Measurements from ENCODE around the gene DAO.

DAO gene

GRCh38 chr12:108907839-108908351 is 28.0 kb downstream of the DAO start:
- Histone ChIP-seq H3K36me3 (ENCODE audit: insufficient read depth, low read depth, low read length) (no peaks in the 10 kb centered on the region), H3K4me3 (ENCODE audit: low read length) (no peak overlapping the region), H3K9ac (ENCODE audit: low read depth, low read length) (no peak overlapping the region), H3K9me3 (ENCODE audit: insufficient read depth, low read depth, low read length) (no peaks in the 10 kb centered on the region), H3K27me3 (ENCODE audit: insufficient read depth, low read length) (no peaks in the 10 kb centered on the region), H3K27ac (ENCODE audit: low read length) (no peak overlapping the region), H3K4me1 (ENCODE audit: insufficient read depth, low read length) (peaks cover 4% of the 10 kb centered on the region; the same call in 1 of the 2 replicates)

GRCh38 chr12:108910336-108910735 is 30.4 kb downstream of the DAO start:
- no peaks in the 10 kb centered on the region for H3K36me3 ChIP-seq (ENCODE audit: insufficient read depth, low read depth, low read length)
- H3K9me3 ChIP-seq (ENCODE audit: insufficient read depth, low read depth, low read length) = no peaks in the 10 kb centered on the region
- H3K27me3 ChIP-seq (ENCODE audit: insufficient read depth, low read length) = no peaks in the 10 kb centered on the region
- peaks cover 4% of the 10 kb centered on the region; the same call in 1 of the 2 replicates for H3K4me1 ChIP-seq (ENCODE audit: insufficient read depth, low read length)
- H3K9ac ChIP-seq (ENCODE audit: low read depth, low read length) = no peak overlapping the region
- no peak overlapping the region for H3K4me3 ChIP-seq (ENCODE audit: low read length)
- H3K27ac ChIP-seq (ENCODE audit: low read length) = no peak overlapping the region

GRCh38 chr12:108911915-108912314 is 32.0 kb downstream of the DAO start:
- Histone ChIP-seq H3K4me3 (ENCODE audit: low read length) (no peak overlapping the region), H3K9me3 (ENCODE audit: insufficient read depth, low read depth, low read length) (no peaks in the 10 kb centered on the region), H3K27ac (ENCODE audit: low read length) (no peak overlapping the region), H3K27me3 (ENCODE audit: insufficient read depth, low read length) (no peaks in the 10 kb centered on the region), H3K9ac (ENCODE audit: low read depth, low read length) (no peak overlapping the region), H3K36me3 (ENCODE audit: insufficient read depth, low read depth, low read length) (no peaks in the 10 kb centered on the region), H3K4me1 (ENCODE audit: insufficient read depth, low read length) (peaks cover 4% of the 10 kb centered on the region; the same call in 1 of the 2 replicates)

- no peaks in the 10 kb centered on the region for H3K9me3 ChIP-seq (ENCODE audit: insufficient read depth, low read depth, low read length)
- H3K27me3 ChIP-seq (ENCODE audit: insufficient read depth, low read length) = no peaks in the 10 kb centered on the region
- no peaks in the 10 kb centered on the region for H3K36me3 ChIP-seq (ENCODE audit: insufficient read depth, low read depth, low read length)
- no peak overlapping the region for H3K9ac ChIP-seq (ENCODE audit: low read depth, low read length)
- peaks cover 4% of the 10 kb centered on the region; the same call in 1 of the 2 replicates for H3K4me1 ChIP-seq (ENCODE audit: insufficient read depth, low read length)
- no peak overlapping the region for H3K27ac ChIP-seq (ENCODE audit: low read length)
- H3K4me3 ChIP-seq (ENCODE audit: low read length) = no peak overlapping the region
These were observed 32.5 kb downstream of the DAO start for GRCh38 chr12:108912361-108912760.

DNA sequence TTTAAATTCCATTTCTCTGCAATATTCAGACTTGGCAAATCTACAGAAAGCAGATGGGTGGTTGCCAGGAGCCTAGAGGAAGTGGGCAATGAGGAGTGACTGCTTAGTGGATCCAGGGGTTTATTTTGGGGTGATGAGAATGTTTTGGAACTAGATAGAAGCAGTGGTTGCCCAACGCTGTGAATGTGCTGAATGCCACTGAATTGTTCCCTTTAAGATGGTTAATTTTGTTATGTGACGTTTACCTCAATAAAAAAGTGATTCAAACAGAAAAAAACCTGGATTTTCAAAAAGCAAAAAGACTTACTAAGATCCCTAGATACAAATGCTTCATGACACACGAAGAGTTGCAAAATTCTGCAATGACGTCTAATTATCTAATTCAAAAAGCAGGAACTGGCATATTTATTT is 34.2 kb downstream of the DAO start:
- H3K27ac ChIP-seq (ENCODE audit: low read length) = no peak overlapping the region
- H3K9me3 ChIP-seq (ENCODE audit: insufficient read depth, low read depth, low read length) = no peaks in the 10 kb centered on the region
- peaks cover 4% of the 10 kb centered on the region; the same call in 1 of the 2 replicates for H3K4me1 ChIP-seq (ENCODE audit: insufficient read depth, low read length)
- H3K27me3 ChIP-seq (ENCODE audit: insufficient read depth, low read length) = no peaks in the 10 kb centered on the region
- H3K36me3 ChIP-seq (ENCODE audit: insufficient read depth, low read depth, low read length) = no peaks in the 10 kb centered on the region
- H3K9ac ChIP-seq (ENCODE audit: low read depth, low read length) = no peak overlapping the region
- no peak overlapping the region for H3K4me3 ChIP-seq (ENCODE audit: low read length)

- no peak overlapping the region for H3K4me3 ChIP-seq (ENCODE audit: low read length)
- H3K36me3 ChIP-seq (ENCODE audit: insufficient read depth, low read depth, low read length) = no peaks in the 10 kb centered on the region
- peaks cover 3% of the 10 kb centered on the region; the same call in 1 of the 2 replicates for H3K4me1 ChIP-seq (ENCODE audit: insufficient read depth, low read length)
- no peak overlapping the region for H3K9ac ChIP-seq (ENCODE audit: low read depth, low read length)
- H3K27me3 ChIP-seq (ENCODE audit: insufficient read depth, low read length) = no peaks in the 10 kb centered on the region
- no peak overlapping the region for H3K27ac ChIP-seq (ENCODE audit: low read length)
- H3K9me3 ChIP-seq (ENCODE audit: insufficient read depth, low read depth, low read length) = no peaks in the 10 kb centered on the region
These were observed 35.8 kb downstream of the DAO start for GRCh38 chr12:108915632-108916133.

- no peak overlapping the region for H3K9ac ChIP-seq (ENCODE audit: low read depth, low read length)
- H3K36me3 ChIP-seq (ENCODE audit: insufficient read depth, low read depth, low read length) = no peaks in the 10 kb centered on the region
- H3K4me3 ChIP-seq (ENCODE audit: low read length) = no peak overlapping the region
- no peaks in the 10 kb centered on the region for H3K27me3 ChIP-seq (ENCODE audit: insufficient read depth, low read length)
- no peaks in the 10 kb centered on the region for H3K4me1 ChIP-seq (ENCODE audit: insufficient read depth, low read length)
- no peak overlapping the region for H3K27ac ChIP-seq (ENCODE audit: low read length)
- H3K9me3 ChIP-seq (ENCODE audit: insufficient read depth, low read depth, low read length) = no peaks in the 10 kb centered on the region
These were observed 36.4 kb downstream of the DAO start for GRCh38 chr12:108916336-108916735.

GRCh38 chr12:108918206-108918605 is 38.3 kb downstream of the DAO start:
- Histone ChIP-seq H3K4me1 (ENCODE audit: insufficient read depth, low read length) (no peaks in the 10 kb centered on the region), H3K9ac (ENCODE audit: low read depth, low read length) (no peak overlapping the region), H3K27me3 (ENCODE audit: insufficient read depth, low read length) (no peaks in the 10 kb centered on the region; the same call in 1 of the 2 replicates), H3K4me3 (ENCODE audit: low read length) (no peak overlapping the region), H3K27ac (ENCODE audit: low read length) (no peak overlapping the region), H3K9me3 (ENCODE audit: insufficient read depth, low read depth, low read length) (no peaks in the 10 kb centered on the region), H3K36me3 (ENCODE audit: insufficient read depth, low read depth, low read length) (no peaks in the 10 kb centered on the region)

- Histone ChIP-seq H3K36me3 (ENCODE audit: insufficient read depth, low read depth, low read length) (no peaks in the 10 kb centered on the region), H3K27ac (ENCODE audit: low read length) (no peak overlapping the region), H3K9ac (ENCODE audit: low read depth, low read length) (no peak overlapping the region), H3K4me3 (ENCODE audit: low read length) (no peak overlapping the region), H3K9me3 (ENCODE audit: insufficient read depth, low read depth, low read length) (no peaks in the 10 kb centered on the region), H3K4me1 (ENCODE audit: insufficient read depth, low read length) (no peaks in the 10 kb centered on the region), H3K27me3 (ENCODE audit: insufficient read depth, low read length) (no peaks in the 10 kb centered on the region; the same call in 1 of the 2 replicates)
These were observed 39.2 kb downstream of the DAO start for GRCh38 chr12:108918960-108919642.

DNA sequence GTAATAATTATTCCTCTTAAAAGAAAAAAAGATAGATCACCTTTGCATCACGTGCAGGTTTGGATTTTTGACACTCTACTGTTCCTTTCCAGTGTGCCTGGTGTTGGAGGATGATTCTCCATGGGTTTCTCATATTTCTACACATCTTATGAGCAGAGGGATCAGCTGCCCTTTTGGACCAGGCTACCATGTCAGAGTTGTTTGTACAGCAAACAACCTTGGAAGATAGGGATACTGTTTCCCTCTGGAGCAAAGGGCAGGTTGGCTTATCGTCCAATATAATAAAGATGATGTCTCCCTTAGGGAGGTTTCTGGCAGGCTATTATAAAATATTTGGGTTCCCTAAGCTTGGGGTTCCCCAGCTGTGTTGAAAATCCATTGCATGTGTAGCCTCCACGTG is 42.1 kb downstream of the DAO start:
- H3K27ac ChIP-seq (ENCODE audit: low read length) = no peak overlapping the region
- no peaks in the 10 kb centered on the region for H3K9me3 ChIP-seq (ENCODE audit: insufficient read depth, low read depth, low read length)
- H3K27me3 ChIP-seq (ENCODE audit: insufficient read depth, low read length) = no peaks in the 10 kb centered on the region; the same call in 1 of the 2 replicates
- H3K9ac ChIP-seq (ENCODE audit: low read depth, low read length) = no peak overlapping the region
- no peak overlapping the region for H3K4me3 ChIP-seq (ENCODE audit: low read length)
- H3K36me3 ChIP-seq (ENCODE audit: insufficient read depth, low read depth, low read length) = no peaks in the 10 kb centered on the region
- no peaks in the 10 kb centered on the region for H3K4me1 ChIP-seq (ENCODE audit: insufficient read depth, low read length)

- Histone ChIP-seq H3K36me3 (ENCODE audit: insufficient read depth, low read depth, low read length) (no peaks in the 10 kb centered on the region), H3K4me3 (ENCODE audit: low read length) (no peak overlapping the region), H3K4me1 (ENCODE audit: insufficient read depth, low read length) (no peaks in the 10 kb centered on the region), H3K27ac (ENCODE audit: low read length) (no peak overlapping the region), H3K27me3 (ENCODE audit: insufficient read depth, low read length) (no peaks in the 10 kb centered on the region; the same call in 1 of the 2 replicates), H3K9me3 (ENCODE audit: insufficient read depth, low read depth, low read length) (no peaks in the 10 kb centered on the region), H3K9ac (ENCODE audit: low read depth, low read length) (no peak overlapping the region)
These were observed 43.0 kb downstream of the DAO start for GRCh38 chr12:108922918-108923317.

GRCh38 chr12:108928695-108929094 is 48.8 kb downstream of the DAO start:
- no peaks in the 10 kb centered on the region for H3K36me3 ChIP-seq (ENCODE audit: insufficient read depth, low read depth, low read length)
- H3K9ac ChIP-seq (ENCODE audit: low read depth, low read length) = no peak overlapping the region
- no peaks in the 10 kb centered on the region for H3K9me3 ChIP-seq (ENCODE audit: insufficient read depth, low read depth, low read length)
- H3K4me3 ChIP-seq (ENCODE audit: low read length) = no peak overlapping the region
- H3K4me1 ChIP-seq (ENCODE audit: insufficient read depth, low read length) = no peaks in the 10 kb centered on the region
- H3K27ac ChIP-seq (ENCODE audit: low read length) = no peak overlapping the region
- H3K27me3 ChIP-seq (ENCODE audit: insufficient read depth, low read length) = no peaks in the 10 kb centered on the region
